ENCODE results near the gene AQP6. TPM values are rescaled to one million over a fixed set of nuclear protein-coding genes. Genes with fewer than 3 reads are reported as not detected.

The AQP6 gene
- total RNA-seq, 1 experiment from 2014 or later, result 0.09 TPM

DNA sequence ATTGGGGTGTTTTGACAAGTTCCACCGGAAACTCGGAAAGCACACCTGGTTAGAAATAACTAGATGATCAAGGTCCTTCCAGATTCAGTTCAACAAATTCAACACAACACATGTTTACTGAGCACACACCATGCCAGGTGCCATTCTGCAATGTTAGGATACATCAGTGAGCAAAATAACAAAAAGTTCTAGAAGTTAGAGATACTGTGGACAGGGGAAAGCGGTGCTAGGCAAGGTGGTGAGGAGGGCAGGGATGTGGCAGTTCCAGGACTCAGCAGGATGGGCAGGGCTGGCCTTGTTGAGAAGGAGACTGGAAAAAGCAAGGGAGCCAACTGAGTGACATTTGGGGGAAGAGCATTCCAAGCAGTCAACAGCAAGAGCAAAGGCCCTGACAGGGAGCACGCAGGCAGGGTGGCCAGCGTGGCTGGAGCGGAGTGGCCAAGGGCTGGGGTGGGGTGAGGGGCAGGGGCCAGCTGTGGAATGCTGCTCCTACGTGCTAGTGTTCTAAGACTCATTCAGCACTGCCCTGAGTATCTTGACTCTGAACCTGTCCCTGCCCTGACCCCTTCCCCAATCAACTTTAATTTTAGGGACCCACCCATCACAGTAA is 49.6 kb upstream of the AQP6 start:
- TF ChIP-seq, protein P1, sequence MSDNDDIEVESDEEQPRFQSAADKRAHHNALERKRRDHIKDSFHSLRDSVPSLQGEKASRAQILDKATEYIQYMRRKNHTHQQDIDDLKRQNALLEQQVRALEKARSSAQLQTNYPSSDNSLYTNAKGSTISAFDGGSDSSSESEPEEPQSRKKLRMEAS (CRISPR knock-in tag; IDR thresholded peaks at IDR 0.05), result no peak
- TF ChIP-seq, protein P2, sequence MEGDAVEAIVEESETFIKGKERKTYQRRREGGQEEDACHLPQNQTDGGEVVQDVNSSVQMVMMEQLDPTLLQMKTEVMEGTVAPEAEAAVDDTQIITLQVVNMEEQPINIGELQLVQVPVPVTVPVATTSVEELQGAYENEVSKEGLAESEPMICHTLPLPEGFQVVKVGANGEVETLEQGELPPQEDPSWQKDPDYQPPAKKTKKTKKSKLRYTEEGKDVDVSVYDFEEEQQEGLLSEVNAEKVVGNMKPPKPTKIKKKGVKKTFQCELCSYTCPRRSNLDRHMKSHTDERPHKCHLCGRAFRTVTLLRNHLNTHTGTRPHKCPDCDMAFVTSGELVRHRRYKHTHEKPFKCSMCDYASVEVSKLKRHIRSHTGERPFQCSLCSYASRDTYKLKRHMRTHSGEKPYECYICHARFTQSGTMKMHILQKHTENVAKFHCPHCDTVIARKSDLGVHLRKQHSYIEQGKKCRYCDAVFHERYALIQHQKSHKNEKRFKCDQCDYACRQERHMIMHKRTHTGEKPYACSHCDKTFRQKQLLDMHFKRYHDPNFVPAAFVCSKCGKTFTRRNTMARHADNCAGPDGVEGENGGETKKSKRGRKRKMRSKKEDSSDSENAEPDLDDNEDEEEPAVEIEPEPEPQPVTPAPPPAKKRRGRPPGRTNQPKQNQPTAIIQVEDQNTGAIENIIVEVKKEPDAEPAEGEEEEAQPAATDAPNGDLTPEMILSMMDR (IDR thresholded peaks at IDR 0.05), result no peak
- TF ChIP-seq, protein P3, sequence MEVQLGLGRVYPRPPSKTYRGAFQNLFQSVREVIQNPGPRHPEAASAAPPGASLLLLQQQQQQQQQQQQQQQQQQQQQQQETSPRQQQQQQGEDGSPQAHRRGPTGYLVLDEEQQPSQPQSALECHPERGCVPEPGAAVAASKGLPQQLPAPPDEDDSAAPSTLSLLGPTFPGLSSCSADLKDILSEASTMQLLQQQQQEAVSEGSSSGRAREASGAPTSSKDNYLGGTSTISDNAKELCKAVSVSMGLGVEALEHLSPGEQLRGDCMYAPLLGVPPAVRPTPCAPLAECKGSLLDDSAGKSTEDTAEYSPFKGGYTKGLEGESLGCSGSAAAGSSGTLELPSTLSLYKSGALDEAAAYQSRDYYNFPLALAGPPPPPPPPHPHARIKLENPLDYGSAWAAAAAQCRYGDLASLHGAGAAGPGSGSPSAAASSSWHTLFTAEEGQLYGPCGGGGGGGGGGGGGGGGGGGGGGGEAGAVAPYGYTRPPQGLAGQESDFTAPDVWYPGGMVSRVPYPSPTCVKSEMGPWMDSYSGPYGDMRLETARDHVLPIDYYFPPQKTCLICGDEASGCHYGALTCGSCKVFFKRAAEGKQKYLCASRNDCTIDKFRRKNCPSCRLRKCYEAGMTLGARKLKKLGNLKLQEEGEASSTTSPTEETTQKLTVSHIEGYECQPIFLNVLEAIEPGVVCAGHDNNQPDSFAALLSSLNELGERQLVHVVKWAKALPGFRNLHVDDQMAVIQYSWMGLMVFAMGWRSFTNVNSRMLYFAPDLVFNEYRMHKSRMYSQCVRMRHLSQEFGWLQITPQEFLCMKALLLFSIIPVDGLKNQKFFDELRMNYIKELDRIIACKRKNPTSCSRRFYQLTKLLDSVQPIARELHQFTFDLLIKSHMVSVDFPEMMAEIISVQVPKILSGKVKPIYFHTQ (CRISPR knock-in tag; IDR thresholded peaks at IDR 0.05), result no peak
- H3K36me3 Mint-ChIP-seq, result no peaks in the 10 kb centered on the region
- ChIA-PET CTCF (interaction anchor here (0.9 to 1.2 kb wide), 2 partner anchors 22 to 23 kb away, joined by 3 to 4 read pairs; no protein-coding TSS in a partner anchor), POLR2A (no interaction called here)
- H3K4me1 Mint-ChIP-seq, result no peaks in the 10 kb centered on the region
- no peaks in the 10 kb centered on the region; the same call in 1 of the 2 replicates for H3K27me3 Mint-ChIP-seq (ENCODE audit: low read depth)
- no peak for DNase-seq (ENCODE audit: low spot score)
- no peak overlapping the region for H3K4me3 Mint-ChIP-seq
- no peak for ATAC-seq
- H3K27ac Mint-ChIP-seq, result no peak overlapping the region
- no peaks in the 10 kb centered on the region for H3K9me3 Mint-ChIP-seq

DNA sequence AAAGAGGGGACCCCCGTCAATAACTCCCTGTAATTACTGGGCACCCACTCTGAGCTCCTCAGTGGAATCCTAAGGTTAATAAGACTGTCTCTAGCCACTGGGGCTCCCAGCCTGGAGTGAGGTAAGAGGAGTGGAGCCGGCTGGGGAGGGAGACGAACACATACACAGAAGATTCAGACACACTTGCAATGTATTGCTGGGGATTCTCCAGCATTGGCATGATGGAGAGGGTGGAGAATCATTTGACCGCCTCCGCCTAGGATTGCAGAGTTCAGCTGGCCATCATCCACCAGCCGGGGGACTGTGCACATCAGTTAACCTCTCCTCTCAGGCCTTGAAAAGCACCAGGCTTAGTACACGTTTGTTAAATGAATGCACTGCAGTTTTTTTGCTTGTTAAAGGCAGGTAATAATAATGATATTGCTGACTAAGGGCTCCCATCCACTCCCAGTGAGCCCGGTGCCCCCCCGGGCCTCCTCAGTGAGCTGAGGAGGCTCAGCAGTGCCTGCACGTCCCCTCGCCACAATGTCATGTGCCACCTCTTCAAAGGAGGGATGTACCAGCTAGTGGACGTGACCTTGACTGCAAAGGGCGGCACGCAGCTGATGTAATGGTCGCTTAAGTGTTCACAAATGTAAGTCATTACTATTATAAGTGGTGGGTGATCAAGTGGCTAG is 48.7 kb upstream of the AQP6 start:
- no peak overlapping the region for H3K4me3 Mint-ChIP-seq
- H3K4me1 Mint-ChIP-seq, result no peaks in the 10 kb centered on the region
- no peaks in the 10 kb centered on the region; the same call in 1 of the 2 replicates for H3K27me3 Mint-ChIP-seq (ENCODE audit: low read depth)
- H3K27ac Mint-ChIP-seq, result no peak overlapping the region
- no peaks in the 10 kb centered on the region for H3K36me3 Mint-ChIP-seq
- ChIA-PET POLR2A (no interaction called here), CTCF (interaction anchor here (0.6 to 1.2 kb wide), 2 partner anchors 22 to 851 kb away, joined by 4 to 5 read pairs; no protein-coding TSS in a partner anchor)
- H3K9me3 Mint-ChIP-seq, result no peaks in the 10 kb centered on the region
- no peak for DNase-seq (ENCODE audit: low spot score)
- no peak for TF ChIP-seq PRRX2 (CRISPR knock-in tag; IDR thresholded peaks at IDR 0.05)
- no peak for TF ChIP-seq SOX15 (CRISPR knock-in tag; IDR thresholded peaks at IDR 0.05)
- TF ChIP-seq KAT7 (CRISPR knock-in tag; IDR thresholded peaks at IDR 0.05; ENCODE audit: borderline replicate concordance), result no peak
- TF ChIP-seq FOXK1 (CRISPR knock-in tag; IDR thresholded peaks at IDR 0.05), result no peak
- no peak for TF ChIP-seq IRF2 (CRISPR knock-in tag; IDR thresholded peaks at IDR 0.05; ENCODE audit: borderline replicate concordance, low read depth)
- TF ChIP-seq, protein P4, sequence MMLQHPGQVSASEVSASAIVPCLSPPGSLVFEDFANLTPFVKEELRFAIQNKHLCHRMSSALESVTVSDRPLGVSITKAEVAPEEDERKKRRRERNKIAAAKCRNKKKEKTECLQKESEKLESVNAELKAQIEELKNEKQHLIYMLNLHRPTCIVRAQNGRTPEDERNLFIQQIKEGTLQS (CRISPR knock-in tag; conservative IDR thresholded peaks at IDR 0.05), result no peak
- no peak for TF ChIP-seq JUN (CRISPR knock-in tag; IDR thresholded peaks at IDR 0.05)
- no peak for ATAC-seq

DNA sequence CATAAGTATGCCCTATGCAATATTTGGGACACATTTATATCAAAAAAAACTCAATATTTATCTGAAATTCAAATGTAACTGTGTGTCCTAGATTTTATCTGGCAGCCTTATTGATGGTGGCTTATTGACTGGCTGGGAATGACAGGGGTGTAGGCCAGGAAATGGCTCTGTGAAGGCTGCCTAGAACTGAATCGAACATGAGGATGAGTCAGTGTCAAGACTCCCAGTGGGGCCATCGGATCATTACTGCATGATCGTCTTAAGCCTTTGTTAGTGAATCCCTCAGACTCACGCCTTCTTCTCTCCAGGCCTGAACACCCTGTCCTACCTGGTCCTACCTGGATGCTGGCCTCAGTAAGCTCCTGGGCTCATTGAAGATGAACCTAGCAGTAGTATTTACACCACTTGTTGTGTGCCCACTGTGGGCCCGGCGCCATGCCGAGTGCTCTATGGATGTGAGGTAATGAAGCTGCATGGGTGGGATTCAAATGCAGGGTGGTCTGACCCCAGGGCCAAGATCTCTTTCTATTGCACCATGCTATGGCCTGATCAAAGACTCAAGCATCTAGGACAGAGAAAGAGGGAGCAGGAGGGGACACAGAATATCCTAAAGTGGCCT is 48.0 kb upstream of the AQP6 start:
- ChIA-PET POLR2A (no interaction called here), CTCF (interaction anchor here (0.8 to 1.2 kb wide), 2 partner anchors 21 kb away, joined by 3 to 4 read pairs; no protein-coding TSS in a partner anchor)
- TF ChIP-seq JAZF1 (CRISPR knock-in tag; IDR thresholded peaks at IDR 0.05), result no peak
- Mint-ChIP-seq H3K9me3 (no peaks in the 10 kb centered on the region), H3K27me3 (ENCODE audit: low read depth) (no peaks in the 10 kb centered on the region), H3K4me3 (no peak overlapping the region), H3K4me1 (no peaks in the 10 kb centered on the region), H3K27ac (no peak overlapping the region), H3K36me3 (no peaks in the 10 kb centered on the region)
- ATAC-seq (no peak), DNase-seq (ENCODE audit: low spot score) (no peak)

Data from WTC11 (cell line).